ENCODE measurements around the gene STX19. TPM values are rescaled to one million over a fixed set of nuclear protein-coding genes. Genes with fewer than 3 reads are reported as not detected.

Gene STX19
- total RNA-seq, 1 experiment from 2014 or later, result not detected

GRCh38 chr3:94026623-94027022, 1.8 kb downstream of the STX19 start:
- Histone ChIP-seq H3T11ph (ENCODE audit: low read length) (no peak overlapping the region), H2BK12ac (ENCODE audit: insufficient read length, low read depth, low read length) (no peak overlapping the region), H3K9me3 (ENCODE audit: control insufficient read depth, low read depth, low read length) (no peaks in the 10 kb centered on the region), H3K9ac (ENCODE audit: extremely low read depth, insufficient read length, low read length) (no peak overlapping the region), H3K4me1 (ENCODE audit: insufficient read depth, low read length) (no peaks in the 10 kb centered on the region), H3K79me2 (ENCODE audit: insufficient read depth, low read length) (no peaks in the 10 kb centered on the region), H3K27me3 (ENCODE audit: insufficient read depth, low read length) (no peaks in the 10 kb centered on the region), H2BK20ac (ENCODE audit: low read depth, low read length, poor library complexity, severe bottlenecking) (no peak overlapping the region), H3K27ac (ENCODE audit: insufficient read length, low read depth, low read length) (no peak overlapping the region), H3K4ac (ENCODE audit: low read depth, low read length) (no peak overlapping the region), H3K14ac (ENCODE audit: insufficient read depth, low read length) (no peak overlapping the region), H4K5ac (ENCODE audit: insufficient read length, low read depth, low read length) (no peak overlapping the region), H3K79me1 (ENCODE audit: insufficient read depth, low read depth, low read length, poor library complexity, severe bottlenecking) (no peaks in the 10 kb centered on the region), H2AK5ac (ENCODE audit: insufficient read length, low read length) (no peak overlapping the region), H3K4me2 (ENCODE audit: insufficient read depth, insufficient read length, low read length) (no peak overlapping the region), H4K20me1 (ENCODE audit: control insufficient read depth, insufficient read depth, insufficient read length) (no peaks in the 10 kb centered on the region), H2BK5ac (ENCODE audit: insufficient read length, low read length) (no peak overlapping the region), H2BK120ac (ENCODE audit: low read depth, low read length, poor library complexity, severe bottlenecking) (no peak overlapping the region), H3K18ac (ENCODE audit: insufficient read length, low read depth, low read length) (no peak overlapping the region), H2AFZ (ENCODE audit: low read length) (no peak overlapping the region), H4K91ac (ENCODE audit: insufficient read length, low read depth, low read length) (no peak overlapping the region), H2BK15ac (ENCODE audit: low read depth, low read length) (no peak overlapping the region), H3K23me2 (ENCODE audit: insufficient read length, low read depth, low read length, poor library complexity, severe bottlenecking) (no peaks in the 10 kb centered on the region), H4K8ac (replicated peaks; ENCODE audit: insufficient read length, low read depth, low read length) (no peak overlapping the region), H3K56ac (ENCODE audit: insufficient read length, low read depth, low read length) (no peak overlapping the region), H3K23ac (ENCODE audit: insufficient read length, low read depth, low read length) (no peak overlapping the region)
- no CpG with 5 or more reads among the region's 2 CpGs for WGBS (ENCODE audit: extremely low coverage, insufficient read length, low lambda C conversion rate)
- Mint-ChIP-seq H3K36me3 (ENCODE audit: insufficient read depth in 1 of 3, low read depth in 3 of 3) (no peaks in the 10 kb centered on the region), H3K4me3 (no peak overlapping the region), H3K27me3 (ENCODE audit: low read depth) (no peaks in the 10 kb centered on the region), H3K4me1 (peaks cover 4 to 5% of the 10 kb centered on the region in 2 experiments; a peak in 2 of 4 replicates), H3K9me3 (no peaks in the 10 kb centered on the region), H3K27ac (no peak overlapping the region)
- no peak for DNase-seq
- TF ChIP-seq CTCF (conservative IDR thresholded peaks at IDR 0.05), result no peak
